Trophoblast cell (in vitro differentiated cells and primary cell): Measurements from ENCODE around the gene TEX14.
A peak's percentile ranks its signal among the peaks of the same experiment; 100 is the strongest.

Experiments
- DNase-seq, 2 donors: peaks; one replicate each; pipeline ENCODE4 v3.0.0-alpha.2; 2016
- H2AFZ ChIP-seq: 2 replicates; pipeline ENCODE4 v1.6.1; 2013; ENCODE audit warnings: low read length, moderate library complexity, mild to moderate bottlenecking; ENCODE audit not compliant: insufficient read depth, poor library complexity
- H2AK5ac ChIP-seq: 2 replicates; pipeline ENCODE4 v1.6.1; 2013; ENCODE audit warnings: mild to moderate bottlenecking, low read length
- H2BK120ac ChIP-seq: 2 replicates; pipeline ENCODE4 v1.6.1; 2013; ENCODE audit warnings: low read length, mild to moderate bottlenecking, moderate library complexity; ENCODE audit not compliant: insufficient read depth, poor library complexity
- H2BK12ac ChIP-seq: 2 replicates; pipeline ENCODE4 v1.6.1; 2013; ENCODE audit warnings: mild to moderate bottlenecking, low read length, moderate library complexity
- H2BK5ac ChIP-seq: 2 replicates; pipeline ENCODE4 v1.6.1; 2013; ENCODE audit warnings: low read length, low read depth, moderate library complexity, mild to moderate bottlenecking; ENCODE audit not compliant: poor library complexity
- H3K14ac ChIP-seq: 2 replicates; pipeline ENCODE4 v1.6.1; 2013; ENCODE audit warnings: mild to moderate bottlenecking, low read length
- H3K18ac ChIP-seq: 2 replicates; pipeline ENCODE4 v1.6.1; 2013; ENCODE audit warnings: mild to moderate bottlenecking, low read length
- H3K23ac ChIP-seq: 2 replicates; pipeline ENCODE4 v1.6.1; 2013; ENCODE audit warnings: low read length
- H3K27ac ChIP-seq: 2 replicates; pipeline ENCODE4 v1.5.1; 2013; ENCODE audit warnings: low read depth, mild to moderate bottlenecking, inconsistent platforms, low read length, moderate library complexity
- H3K27me3 ChIP-seq: 2 replicates; pipeline ENCODE4 v1.6.1; 2013; ENCODE audit warnings: inconsistent platforms, mild to moderate bottlenecking, low read length, moderate library complexity; ENCODE audit not compliant: insufficient read depth
- H3K36me3 ChIP-seq, 2 experiments: 1 replicate in 1 of 2; 2 replicates in 1 of 2; pipeline ENCODE4 v1.6.1; 2013; ENCODE audit warnings: low read length in 2 of 2, mild to moderate bottlenecking in 2 of 2, moderate library complexity in 1 of 2; ENCODE audit not compliant: insufficient read depth in 2 of 2, control insufficient read depth in 1 of 2
- H3K4ac ChIP-seq: 2 replicates; pipeline ENCODE4 v1.6.1; 2013; ENCODE audit warnings: low read depth, mild to moderate bottlenecking, low read length, moderate library complexity
- H3K4me1 ChIP-seq, 2 experiments: 1 replicate in 1 of 2; 2 replicates in 1 of 2; pipeline ENCODE4 v1.6.1; 2013; ENCODE audit warnings: low read length in 2 of 2, mild to moderate bottlenecking in 2 of 2, moderate library complexity in 1 of 2; ENCODE audit not compliant: insufficient read depth in 2 of 2, control insufficient read depth in 1 of 2
- H3K4me2 ChIP-seq: 2 replicates; pipeline ENCODE4 v1.6.1; 2013; ENCODE audit warnings: inconsistent platforms, mild to moderate bottlenecking, low read length, moderate library complexity
- H3K4me3 ChIP-seq: 2 replicates; pipeline ENCODE4 v1.5.1; 2013; ENCODE audit warnings: mild to moderate bottlenecking, low read depth, low read length, inconsistent platforms
- H3K79me1 ChIP-seq: one replicate; pipeline ENCODE4 v1.6.1; 2013; ENCODE audit warnings: low read length
- H3K79me2 ChIP-seq: 2 replicates; pipeline ENCODE4 v1.6.1; 2013; ENCODE audit warnings: low read length, mild to moderate bottlenecking; ENCODE audit not compliant: control insufficient read depth, insufficient read depth, poor library complexity
- H3K9ac ChIP-seq: 2 replicates; pipeline ENCODE4 v1.6.1; 2013; ENCODE audit warnings: mild to moderate bottlenecking, low read length
- H3K9me3 ChIP-seq: 2 replicates; pipeline ENCODE4 v1.6.1; 2013; ENCODE audit warnings: low read depth, mild to moderate bottlenecking, control low read depth, inconsistent platforms, low read length; ENCODE audit not compliant: insufficient read depth
- H4K12ac ChIP-seq: 2 replicates; pipeline ENCODE4 v1.6.1; 2013; ENCODE audit warnings: low read depth, mild to moderate bottlenecking, low read length, moderate library complexity
- H4K8ac ChIP-seq: 2 replicates; pipeline ENCODE4 v1.6.1; 2013; ENCODE audit warnings: low read depth, mild to moderate bottlenecking, low read length, moderate library complexity
- H4K91ac ChIP-seq: one replicate; pipeline ENCODE4 v1.6.1; 2013; ENCODE audit warnings: low read depth, mild to moderate bottlenecking, low read length, moderate library complexity
- WGBS: extraction: QIAGEN DNeasy Blood & Tissue Kit; methylation state at CpG from one replicate; pipeline ENCODE4 v1.1.7; 2013; ENCODE audit warnings: missing lambda C conversion rate; ENCODE audit not compliant: insufficient read length, insufficient coverage; ENCODE audit errors: extremely low coverage; 5-methylcytosine and 5-hydroxymethylcytosine counted together

Gene TEX14

GRCh38 chr17:58614859-58615459 is 76.9 kb downstream of the TEX14 start:
- H3K18ac ChIP-seq: no peak overlapping the region
- H3K9me3 ChIP-seq: no peaks in the 10 kb centered on the region
- WGBS: no CpG with 5 or more reads among the region's 7 CpGs
- no peak overlapping the region for H3K27ac ChIP-seq
- H2AFZ ChIP-seq: no peak overlapping the region
- H3K9ac ChIP-seq: no peak overlapping the region
- no peak overlapping the region for H4K91ac ChIP-seq
- H2AK5ac ChIP-seq: no peak overlapping the region
- peaks cover 2% of the 10 kb centered on the region in 2 experiments for H3K4me1 ChIP-seq
- no peaks in the 10 kb centered on the region for H3K27me3 ChIP-seq
- no peaks in the 10 kb centered on the region for H3K36me3 ChIP-seq
- no peak overlapping the region for H3K4me3 ChIP-seq
- no peaks in the 10 kb centered on the region for H3K79me2 ChIP-seq
- H3K23ac ChIP-seq: no peak overlapping the region
- DNase-seq: no peak
- H2BK12ac ChIP-seq: no peak overlapping the region
- H3K4ac ChIP-seq: no peak overlapping the region
- no peak overlapping the region for H3K14ac ChIP-seq
- no peak overlapping the region for H2BK120ac ChIP-seq
- H3K4me2 ChIP-seq: no peak overlapping the region
- H2BK5ac ChIP-seq: no peak overlapping the region
- no peak overlapping the region for H4K8ac ChIP-seq
- H3K79me1 ChIP-seq: no peaks in the 10 kb centered on the region
- no peak overlapping the region for H4K12ac ChIP-seq

- Histone ChIP-seq H3K4me2 (no peak overlapping the region), H4K12ac (no peak overlapping the region), H3K27ac (no peak overlapping the region), H3K18ac (no peak overlapping the region), H3K4ac (no peak overlapping the region), H2AFZ (no peak overlapping the region), H3K4me3 (no peak overlapping the region), H2AK5ac (no peak overlapping the region), H2BK5ac (no peak overlapping the region), H3K14ac (no peak overlapping the region), H3K4me1 (no peaks in the 10 kb centered on the region), H3K9ac (no peak overlapping the region), H3K36me3 (no peaks in the 10 kb centered on the region), H3K79me1 (no peaks in the 10 kb centered on the region), H3K23ac (no peak overlapping the region), H3K27me3 (no peaks in the 10 kb centered on the region), H4K8ac (no peak overlapping the region), H3K79me2 (no peaks in the 10 kb centered on the region), H2BK12ac (no peak overlapping the region), H2BK120ac (no peak overlapping the region), H4K91ac (no peak overlapping the region), H3K9me3 (no peaks in the 10 kb centered on the region)
- DNase-seq: no peak
- WGBS: no CpG with 5 or more reads among the region's 4 CpGs
These were observed 80.5 kb downstream of the TEX14 start for GRCh38 chr17:58611331-58611730.

- Histone ChIP-seq H3K4ac (no peak overlapping the region), H3K9ac (no peak overlapping the region), H3K14ac (no peak overlapping the region), H3K4me1 (no peaks in the 10 kb centered on the region), H3K23ac (no peak overlapping the region), H3K4me2 (no peak overlapping the region), H2AK5ac (no peak overlapping the region), H4K91ac (no peak overlapping the region), H2AFZ (no peak overlapping the region), H2BK120ac (no peak overlapping the region), H2BK5ac (no peak overlapping the region), H3K18ac (no peak overlapping the region), H4K8ac (no peak overlapping the region), H2BK12ac (no peak overlapping the region), H3K36me3 (no peaks in the 10 kb centered on the region), H3K9me3 (no peaks in the 10 kb centered on the region), H3K79me2 (no peaks in the 10 kb centered on the region), H3K27ac (no peak overlapping the region), H3K79me1 (no peaks in the 10 kb centered on the region), H4K12ac (no peak overlapping the region), H3K4me3 (no peak overlapping the region), H3K27me3 (no peaks in the 10 kb centered on the region)
- no CpG with 5 or more reads among the region's 4 CpGs for WGBS
- no peak for DNase-seq
These were observed 84.9 kb downstream of the TEX14 start for GRCh38 chr17:58606934-58607333.

- H2AK5ac ChIP-seq: no peak overlapping the region
- no peak overlapping the region for H3K27ac ChIP-seq
- H2BK12ac ChIP-seq: no peak overlapping the region
- no peak overlapping the region for H4K8ac ChIP-seq
- no peaks in the 10 kb centered on the region for H3K9me3 ChIP-seq
- no peak overlapping the region for H3K18ac ChIP-seq
- no peak overlapping the region for H2AFZ ChIP-seq
- no peaks in the 10 kb centered on the region for H3K79me2 ChIP-seq
- H3K23ac ChIP-seq: no peak overlapping the region
- H2BK5ac ChIP-seq: no peak overlapping the region
- no peaks in the 10 kb centered on the region for H3K4me1 ChIP-seq
- H3K79me1 ChIP-seq: no peaks in the 10 kb centered on the region
- no peak overlapping the region for H3K9ac ChIP-seq
- H3K36me3 ChIP-seq: no peaks in the 10 kb centered on the region
- no peak overlapping the region for H3K4me2 ChIP-seq
- no peak overlapping the region for H4K12ac ChIP-seq
- H3K27me3 ChIP-seq: no peaks in the 10 kb centered on the region
- H3K4ac ChIP-seq: no peak overlapping the region
- H2BK120ac ChIP-seq: no peak overlapping the region
- WGBS: no CpG with 5 or more reads among the region's 2 CpGs
- DNase-seq: peak; percentile 57 to 71
- no peak overlapping the region for H3K14ac ChIP-seq
- no peak overlapping the region for H4K91ac ChIP-seq
- H3K4me3 ChIP-seq: no peak overlapping the region
These were observed 85.9 kb downstream of the TEX14 start for GRCh38 chr17:58605986-58606385.
